Measurements from ENCODE around the gene AGR3. TPM values are rescaled to one million over a fixed set of nuclear protein-coding genes. Genes with fewer than 3 reads are reported as not detected.

Gene AGR3
- polyA plus RNA-seq, 1 experiment: not detected

GRCh38 chr7:16925609-16926008 lies 43.8 kb upstream of the AGR3 start:
- POLR2A ChIA-PET: no interaction called here
- CTCF ChIA-PET: interaction anchor here (0.6 to 1.3 kb wide), 6 partner anchors 34 to 753 kb away, joined by 3 to 6 read pairs (median 4); no protein-coding TSS in a partner anchor
- H3K4me3 ChIP-seq (ENCODE audit: low read depth, low read length): no peak overlapping the region
- no peak for DNase-seq (ENCODE audit: low read depth, low spot score)
- no peak overlapping the region for H3K27ac ChIP-seq (ENCODE audit: low read depth, low read length)
- TF ChIP-seq, protein P1, sequence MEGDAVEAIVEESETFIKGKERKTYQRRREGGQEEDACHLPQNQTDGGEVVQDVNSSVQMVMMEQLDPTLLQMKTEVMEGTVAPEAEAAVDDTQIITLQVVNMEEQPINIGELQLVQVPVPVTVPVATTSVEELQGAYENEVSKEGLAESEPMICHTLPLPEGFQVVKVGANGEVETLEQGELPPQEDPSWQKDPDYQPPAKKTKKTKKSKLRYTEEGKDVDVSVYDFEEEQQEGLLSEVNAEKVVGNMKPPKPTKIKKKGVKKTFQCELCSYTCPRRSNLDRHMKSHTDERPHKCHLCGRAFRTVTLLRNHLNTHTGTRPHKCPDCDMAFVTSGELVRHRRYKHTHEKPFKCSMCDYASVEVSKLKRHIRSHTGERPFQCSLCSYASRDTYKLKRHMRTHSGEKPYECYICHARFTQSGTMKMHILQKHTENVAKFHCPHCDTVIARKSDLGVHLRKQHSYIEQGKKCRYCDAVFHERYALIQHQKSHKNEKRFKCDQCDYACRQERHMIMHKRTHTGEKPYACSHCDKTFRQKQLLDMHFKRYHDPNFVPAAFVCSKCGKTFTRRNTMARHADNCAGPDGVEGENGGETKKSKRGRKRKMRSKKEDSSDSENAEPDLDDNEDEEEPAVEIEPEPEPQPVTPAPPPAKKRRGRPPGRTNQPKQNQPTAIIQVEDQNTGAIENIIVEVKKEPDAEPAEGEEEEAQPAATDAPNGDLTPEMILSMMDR (IDR thresholded peaks at IDR 0.05; ENCODE audit: low read depth, low read length): no peak
- H3K9me3 ChIP-seq (ENCODE audit: control insufficient read depth, insufficient read depth, low read length): no peaks in the 10 kb centered on the region
- no peaks in the 10 kb centered on the region for H3K27me3 ChIP-seq (ENCODE audit: control insufficient read depth, insufficient read depth, low read length)

DNA sequence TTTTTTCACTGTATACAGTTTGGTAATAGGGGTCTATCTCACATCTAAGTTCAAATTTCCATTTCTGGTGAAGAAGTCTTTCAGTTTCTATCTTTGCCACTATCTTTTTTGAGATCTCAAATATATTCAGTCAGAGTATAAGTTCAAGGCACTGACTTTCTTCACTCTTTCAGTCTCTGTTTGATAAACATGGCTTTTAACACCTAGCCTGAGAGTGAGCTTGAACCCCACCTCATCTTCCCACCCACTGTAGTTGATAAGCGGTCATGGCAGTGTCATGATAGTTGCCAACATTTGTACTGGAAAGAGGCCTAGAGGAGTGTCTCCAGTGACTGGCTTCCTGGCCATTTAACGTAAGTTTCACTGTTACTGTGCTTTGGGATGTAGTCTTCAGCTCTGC lies 41.2 kb upstream of the AGR3 start:
- Histone ChIP-seq H3K27ac (ENCODE audit: low read depth, low read length) (no peak overlapping the region), H3K4me3 (ENCODE audit: low read depth, low read length) (no peak overlapping the region), H3K27me3 (ENCODE audit: control insufficient read depth, insufficient read depth, low read length) (no peaks in the 10 kb centered on the region), H3K9me3 (ENCODE audit: control insufficient read depth, insufficient read depth, low read length) (no peaks in the 10 kb centered on the region)
- TF ChIP-seq, protein P1 (IDR thresholded peaks at IDR 0.05; ENCODE audit: low read depth, low read length): no peak
- ChIA-PET CTCF (interaction anchor here (1.0 to 1.8 kb wide), 2 partner anchors 32 to 60 kb away, joined by 4 to 6 read pairs; no protein-coding TSS in a partner anchor), POLR2A (no interaction called here)
- no peak for DNase-seq (ENCODE audit: low read depth, low spot score)

GRCh38 chr7:16921644-16922257 lies 40.0 kb upstream of the AGR3 start:
- no peaks in the 10 kb centered on the region for H3K9me3 ChIP-seq (ENCODE audit: control insufficient read depth, insufficient read depth, low read length)
- CTCF ChIA-PET: interaction anchor here (1.2 to 2.7 kb wide), 3 partner anchors 9 to 61 kb away, joined by 4 to 15 read pairs (median 6); no protein-coding TSS in a partner anchor
- DNase-seq (ENCODE audit: low read depth, low spot score): no peak
- POLR2A ChIA-PET: no interaction called here
- no peak overlapping the region for H3K4me3 ChIP-seq (ENCODE audit: low read depth, low read length)
- H3K27me3 ChIP-seq (ENCODE audit: control insufficient read depth, insufficient read depth, low read length): no peaks in the 10 kb centered on the region
- H3K27ac ChIP-seq (ENCODE audit: low read depth, low read length): no peak overlapping the region
- TF ChIP-seq, protein P1 (IDR thresholded peaks at IDR 0.05; ENCODE audit: low read depth, low read length): no peak

GRCh38 chr7:16921151-16921550 lies 39.4 kb upstream of the AGR3 start:
- ChIA-PET CTCF (interaction anchor here (0.6 to 2.7 kb wide), 6 partner anchors 10 to 227 kb away, joined by 3 to 15 read pairs (median 5); no protein-coding TSS in a partner anchor), POLR2A (no interaction called here)
- Histone ChIP-seq H3K27ac (ENCODE audit: low read depth, low read length) (no peak overlapping the region), H3K4me3 (ENCODE audit: low read depth, low read length) (no peak overlapping the region), H3K27me3 (ENCODE audit: control insufficient read depth, insufficient read depth, low read length) (no peaks in the 10 kb centered on the region), H3K9me3 (ENCODE audit: control insufficient read depth, insufficient read depth, low read length) (no peaks in the 10 kb centered on the region)
- TF ChIP-seq, protein P1 (IDR thresholded peaks at IDR 0.05; ENCODE audit: low read depth, low read length): no peak
- DNase-seq (ENCODE audit: low read depth, low spot score): no peak

- ChIA-PET POLR2A (no interaction called here), CTCF (interaction anchor here (1.0 to 2.7 kb wide), 4 partner anchors 26 to 225 kb away, joined by 4 to 15 read pairs (median 6); no protein-coding TSS in a partner anchor)
- Histone ChIP-seq H3K4me3 (ENCODE audit: low read depth, low read length) (no peak overlapping the region), H3K27ac (ENCODE audit: low read depth, low read length) (no peak overlapping the region), H3K27me3 (ENCODE audit: control insufficient read depth, insufficient read depth, low read length) (no peaks in the 10 kb centered on the region), H3K9me3 (ENCODE audit: control insufficient read depth, insufficient read depth, low read length) (no peaks in the 10 kb centered on the region)
- TF ChIP-seq, protein P1 (IDR thresholded peaks at IDR 0.05; ENCODE audit: low read depth, low read length): no peak
- no peak for DNase-seq (ENCODE audit: low read depth, low spot score)
These were observed 37.7 kb upstream of the AGR3 start for GRCh38 chr7:16919440-16919839.
